HG03039 (cell line): ENCODE data around the gene STARD3.
"Not testable (repeated sequence)": the region's sequence is repeated elsewhere in the genome, so short reads cannot be mapped to it uniquely, and the experiment has no call there.

Source experiments
- ATAC-seq: cut with Tn5 transposase; IDR thresholded peaks from one replicate; pipeline ENCODE4 v1.9.1; 2021; ENCODE audit warnings: mild to moderate bottlenecking, moderate library complexity; ENCODE audit not compliant: unreplicated experiment

STARD3 gene

GRCh38 chr17:39706921-39707337 lies 70.0 kb downstream of the STARD3 start:
- ATAC-seq, result no peak

- ATAC-seq, result no peak
These were observed 72.5 kb downstream of the STARD3 start for GRCh38 chr17:39709319-39709997.

- no peak for ATAC-seq
These were observed 73.3 kb downstream of the STARD3 start for GRCh38 chr17:39709998-39710964.

GRCh38 chr17:39711071-39711470 lies 74.1 kb downstream of the STARD3 start:
- not testable (repeated sequence) for ATAC-seq

GRCh38 chr17:39711851-39712250 lies 74.9 kb downstream of the STARD3 start:
- ATAC-seq, result no peak
